HG02885 (cell line): Measurements from ENCODE around the gene FAM222B.
A peak's percentile ranks its signal among the peaks of the same experiment; 100 is the strongest.
"Not testable (repeated sequence)": the region's sequence is repeated elsewhere in the genome, so short reads cannot be mapped to it uniquely, and the experiment has no call there.

Experiments used
- ATAC-seq: cut with Tn5 transposase; IDR thresholded peaks from one replicate; pipeline ENCODE4 v1.9.1; 2021; ENCODE audit warnings: mild to moderate bottlenecking; ENCODE audit not compliant: unreplicated experiment, poor library complexity

Gene FAM222B

GRCh38 chr17:28783161-28783560, 59.4 kb downstream of the FAM222B start:
- no peak for ATAC-seq

DNA sequence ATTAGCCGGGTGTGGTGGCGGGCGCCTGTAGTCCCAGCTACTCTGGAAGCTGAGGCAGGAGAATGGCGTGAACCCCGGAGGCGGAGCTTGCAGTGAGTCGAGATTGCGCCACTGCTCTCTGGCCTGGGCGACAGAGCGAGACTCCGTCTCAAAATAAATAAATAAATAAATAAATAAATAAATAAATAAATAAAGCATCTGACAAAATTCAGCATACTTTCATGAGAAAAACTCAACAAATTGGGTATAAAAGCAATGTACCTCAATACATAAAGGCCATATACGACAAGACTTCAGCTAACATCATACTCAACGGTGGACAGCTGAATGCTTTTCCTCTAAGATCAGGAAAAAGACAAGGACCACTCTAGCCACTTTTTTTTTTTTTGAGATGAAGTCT, 63.0 kb downstream of the FAM222B start:
- ATAC-seq, result not testable (repeated sequence)

DNA sequence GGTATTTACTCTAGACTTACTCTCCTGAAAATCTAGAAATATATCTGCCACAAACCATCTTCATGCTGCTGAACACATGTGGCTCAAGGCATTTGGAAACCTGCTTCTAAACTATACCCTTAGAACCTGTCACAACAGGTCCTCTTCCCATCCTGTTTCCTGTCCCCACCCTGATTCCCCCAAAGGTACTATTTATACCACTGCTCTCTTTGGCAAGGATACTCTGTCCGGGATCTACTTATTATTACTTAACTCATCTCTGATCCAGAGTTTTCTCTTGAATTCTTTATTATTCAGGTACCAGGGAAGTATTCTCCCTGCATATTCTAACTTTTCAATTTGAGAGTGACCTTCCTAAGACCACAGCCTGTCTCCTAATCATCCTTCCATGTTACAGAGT, 65.4 kb downstream of the FAM222B start:
- no peak for ATAC-seq

- no peak for ATAC-seq
Observed at GRCh38 chr17:28774206-28774605, 68.4 kb downstream of the FAM222B start.

GRCh38 chr17:28773736-28774135, 68.9 kb downstream of the FAM222B start:
- no peak for ATAC-seq

GRCh38 chr17:28765038-28765437, 77.6 kb downstream of the FAM222B start:
- ATAC-seq, result no peak

GRCh38 chr17:28763804-28764266, 78.8 kb downstream of the FAM222B start:
- no peak for ATAC-seq

DNA sequence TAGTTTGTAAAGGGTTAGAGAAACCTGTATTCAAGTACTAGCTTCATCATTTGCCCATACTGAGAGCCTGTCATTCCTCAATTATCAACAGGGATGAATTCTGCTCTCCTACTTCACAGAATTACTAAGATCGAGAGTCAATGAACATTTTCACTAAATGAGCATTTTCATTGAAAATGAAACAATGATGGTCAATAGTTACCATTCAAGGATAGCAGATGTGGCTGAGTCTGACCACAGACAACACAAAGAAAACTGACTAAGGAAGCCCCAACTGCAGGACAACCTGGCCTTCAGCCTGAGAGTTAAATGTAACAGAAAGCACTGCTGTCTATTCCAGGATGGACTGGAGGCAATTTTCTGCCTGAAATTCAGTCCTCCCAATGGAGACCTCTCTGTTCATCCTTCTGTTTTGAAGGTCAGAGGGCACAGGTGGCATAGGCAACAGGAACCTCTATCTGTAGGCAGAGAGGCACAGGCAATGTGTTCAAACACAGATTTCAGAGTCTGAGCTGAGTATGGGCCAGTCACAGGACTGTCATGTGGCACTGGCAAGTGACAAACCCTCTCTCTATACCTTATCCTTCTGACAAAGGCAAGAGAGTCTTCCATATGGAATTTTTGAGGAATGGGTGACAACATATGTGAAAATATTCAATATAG, 79.3 kb downstream of the FAM222B start:
- no peak for ATAC-seq

GRCh38 chr17:28760601-28761562, 81.7 kb downstream of the FAM222B start:
- no peak for ATAC-seq

DNA sequence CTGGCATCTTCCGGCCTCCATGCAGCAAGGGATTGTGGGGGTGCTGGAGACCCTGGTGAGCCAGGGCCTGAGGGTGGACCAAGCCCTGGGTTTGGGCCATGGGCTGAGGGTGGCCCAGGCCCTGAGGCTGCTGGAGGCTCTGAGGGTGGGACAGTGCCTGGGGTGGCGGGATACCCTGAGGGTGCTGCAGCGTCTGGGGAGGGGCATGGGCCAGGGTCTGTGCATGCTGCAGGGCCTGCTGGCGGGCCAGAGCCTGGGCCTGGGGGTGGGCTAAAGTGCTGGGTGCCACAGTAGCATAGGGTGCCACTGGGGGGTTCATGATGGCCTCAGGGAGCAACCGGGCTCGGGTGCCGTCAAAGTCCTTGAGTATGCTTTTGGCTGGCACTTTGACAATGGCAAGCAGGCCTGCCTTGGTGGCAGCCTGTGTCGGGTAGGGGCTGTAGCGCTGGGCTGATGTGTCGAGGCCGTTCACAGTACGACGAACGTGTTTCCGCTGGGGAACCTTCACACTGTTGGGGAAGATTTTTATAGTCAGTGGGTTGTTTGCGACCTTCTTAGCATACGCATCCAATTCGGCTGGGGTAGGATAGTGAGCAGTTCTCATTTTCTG, 83.2 kb downstream of the FAM222B start:
- no peak for ATAC-seq

DNA sequence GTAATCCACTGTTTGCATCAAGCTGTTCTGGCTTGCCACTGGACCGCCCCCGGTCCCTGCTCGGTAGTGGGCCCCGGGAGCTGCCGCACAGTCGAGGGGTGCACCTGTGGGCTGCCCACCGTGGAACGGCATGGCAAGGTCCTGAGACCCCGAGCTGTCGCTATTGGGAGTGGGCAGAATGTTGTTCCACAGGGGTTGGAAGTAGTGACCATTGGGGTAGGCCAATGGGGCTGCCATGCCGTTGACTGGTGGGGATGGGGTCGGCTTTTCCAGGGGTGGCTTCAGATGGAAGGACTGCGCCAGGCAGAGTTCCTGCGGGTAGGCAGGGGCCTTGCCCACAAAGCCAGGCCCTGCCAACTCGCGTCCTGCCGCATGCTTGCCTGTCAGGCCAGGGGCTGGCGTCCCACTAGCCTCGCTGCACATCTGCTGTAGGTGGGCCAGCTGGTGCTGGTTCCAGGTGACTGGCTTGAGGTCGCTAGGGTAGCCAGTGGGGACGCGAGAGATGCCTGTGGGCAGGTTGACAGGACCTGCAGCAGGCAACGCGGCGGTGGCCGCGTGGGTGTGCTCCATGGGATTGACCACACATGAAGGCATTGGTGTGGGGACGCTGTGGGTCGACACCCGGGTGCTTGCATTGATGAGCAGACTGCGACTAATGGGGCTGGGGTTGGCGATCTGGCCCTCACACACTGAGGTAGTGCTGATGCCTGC, 84.0 kb downstream of the FAM222B start:
- no peak for ATAC-seq

GRCh38 chr17:28756049-28756804, 86.4 kb downstream of the FAM222B start:
- ATAC-seq, result no peak

GRCh38 chr17:28755486-28755885, 87.1 kb downstream of the FAM222B start:
- ATAC-seq, result no peak

DNA sequence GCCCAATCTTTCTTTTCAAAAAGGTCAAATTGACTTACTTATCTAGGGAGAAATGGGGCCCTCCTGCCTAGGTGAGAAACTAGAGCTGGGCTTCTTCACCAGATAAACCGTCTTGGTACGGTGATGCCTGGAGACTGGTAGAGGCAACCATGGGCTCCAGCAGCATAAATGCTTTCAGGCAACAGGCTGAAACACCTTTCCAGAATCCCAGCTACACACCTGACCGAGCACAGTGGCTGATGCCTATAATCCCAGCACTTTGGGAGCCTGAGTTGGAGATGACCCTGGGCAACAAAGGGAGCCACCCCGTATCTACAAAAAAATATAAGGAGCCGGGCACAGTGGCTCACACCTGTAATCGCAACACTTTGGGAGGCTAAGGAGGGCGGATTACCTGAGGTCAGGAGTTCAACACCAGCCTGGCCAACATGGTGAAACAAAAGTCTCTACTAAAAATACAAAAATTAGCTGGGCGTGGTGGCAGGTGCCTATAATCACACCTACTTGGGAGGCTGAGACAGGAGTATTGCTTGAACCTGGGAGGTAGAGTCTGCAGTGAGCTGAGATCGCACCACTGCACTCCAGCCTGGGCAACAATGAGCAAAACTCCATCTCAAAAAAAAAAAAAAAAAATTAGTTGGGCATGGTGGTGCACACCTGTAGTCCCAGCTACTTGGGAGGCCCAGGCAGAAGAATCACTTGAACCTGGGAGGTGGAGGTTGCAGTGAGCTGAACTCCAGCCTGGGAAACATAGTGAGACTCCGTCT, 90.8 kb downstream of the FAM222B start:
- ATAC-seq, result no peak

- ATAC-seq, result peak; percentile 77
Observed at GRCh38 chr17:28750178-28751047, 92.2 kb downstream of the FAM222B start.

- no peak for ATAC-seq
Observed at GRCh38 chr17:28749516-28750177, 92.9 kb downstream of the FAM222B start.

- no peak for ATAC-seq
Observed at GRCh38 chr17:28748852-28749515, 93.6 kb downstream of the FAM222B start.
